WTC11 (cell line): ENCODE results near the gene DDX10. TPM values are rescaled to one million over a fixed set of nuclear protein-coding genes. Genes with fewer than 3 reads are reported as not detected.
A peak's percentile ranks its signal among the peaks of the same experiment; 100 is the strongest.
"Not testable (repeated sequence)": the region's sequence is repeated elsewhere in the genome, so short reads cannot be mapped to it uniquely, and the experiment has no call there.

Experiments
- ATAC-seq: fragments of 200-7000 bp; cut with Tn5 transposase; 2 replicates; pipeline ENCODE4 v1.10.0; 2021; ENCODE audit warnings: mild to moderate bottlenecking, moderate library complexity
- CTCF ChIA-PET: fragments of 300-600 bp; sonication (Branson Sonifier 250); formaldehyde crosslinking; loops from one replicate; lab custom pipeline; 2021; ENCODE audit warnings: antibody characterized with exemption; lab: Charles Lee
- POLR2A ChIA-PET: fragments of 350-600 bp; sonication (Branson Sonifier 250); formaldehyde crosslinking; loops from one replicate; lab custom pipeline; 2021; ENCODE audit warnings: antibody characterized with exemption; lab: Charles Lee
- DNase-seq: peaks from one replicate; pipeline ENCODE4 v3.0.0; 2021; ENCODE audit warnings: low spot score
- H3K27ac Mint-ChIP-seq: 2 replicates; pipeline ENCODE4 v1.8.0; 2021; ENCODE audit warnings: mixed read lengths
- H3K27me3 Mint-ChIP-seq: 2 replicates; pipeline ENCODE4 v1.8.0; 2021; ENCODE audit warnings: low read depth, mild to moderate bottlenecking, moderate library complexity, mixed read lengths
- H3K36me3 Mint-ChIP-seq: 2 replicates; pipeline ENCODE4 v1.8.0; 2021; ENCODE audit warnings: mixed read lengths
- H3K4me1 Mint-ChIP-seq: 2 replicates; pipeline ENCODE4 v1.8.0; 2022; ENCODE audit warnings: mixed read lengths
- H3K4me3 Mint-ChIP-seq: 2 replicates; pipeline ENCODE4 v1.8.0; 2021; ENCODE audit warnings: mild to moderate bottlenecking, moderate library complexity, mixed read lengths
- H3K9me3 Mint-ChIP-seq: 2 replicates; pipeline ENCODE4 v1.8.0; 2021; ENCODE audit warnings: mixed read lengths
- CREM ChIP-seq: sonication (generic); formaldehyde crosslinking; IDR thresholded peaks from 2 replicates; pipeline ENCODE4 v1.8.1; 2022; ENCODE audit warnings: mild to moderate bottlenecking, missing genetic modification reagents, moderate library complexity
- EMX1 ChIP-seq: fragments of 250-450 bp; sonication (Bioruptor Pico); IDR thresholded peaks from 2 replicates; pipeline ENCODE4 v1.8.0; 2021; ENCODE audit warnings: mild to moderate bottlenecking
- FOXK1 ChIP-seq: sonication (generic); formaldehyde crosslinking; IDR thresholded peaks from 2 replicates; pipeline ENCODE4 v1.8.0; 2022; ENCODE audit warnings: mild to moderate bottlenecking, moderate library complexity, missing genetic modification reagents
- FOXP1 ChIP-seq: sonication (generic); formaldehyde crosslinking; IDR thresholded peaks from 2 replicates; pipeline ENCODE4 v1.8.0; 2022; ENCODE audit warnings: missing genetic modification reagents, mild to moderate bottlenecking, moderate library complexity, borderline replicate concordance
- GABPB1 ChIP-seq: sonication (generic); formaldehyde crosslinking; IDR thresholded peaks from 2 replicates; pipeline ENCODE4 v1.8.1; 2023; ENCODE audit warnings: mild to moderate bottlenecking, missing genetic modification reagents
- GRHL2 ChIP-seq: fragments of 250-450 bp; sonication (Bioruptor Pico); IDR thresholded peaks from 2 replicates; pipeline ENCODE4 v1.8.0; 2022; ENCODE audit warnings: mild to moderate bottlenecking, moderate library complexity; ENCODE audit not compliant: insufficient replicate concordance, severe bottlenecking
- GTF2I ChIP-seq: fragments of 250-450 bp; sonication (Bioruptor Pico); conservative IDR thresholded peaks from 2 replicates; pipeline ENCODE4 v1.4.0; 2021; ENCODE audit warnings: mild to moderate bottlenecking
- MYBL2 ChIP-seq: sonication (generic); formaldehyde crosslinking; IDR thresholded peaks from 2 replicates; pipeline ENCODE4 v1.8.1; 2023; ENCODE audit warnings: mild to moderate bottlenecking, moderate library complexity, missing genetic modification reagents
- NFE2L1 ChIP-seq: sonication (generic); formaldehyde crosslinking; IDR thresholded peaks from 2 replicates; pipeline ENCODE4 v1.8.1; 2023; ENCODE audit warnings: missing genetic modification reagents
- NR2C2 ChIP-seq: sonication (generic); formaldehyde crosslinking; IDR thresholded peaks from 2 replicates; pipeline ENCODE4 v1.8.0; 2022; ENCODE audit warnings: mild to moderate bottlenecking, missing genetic modification reagents
- PRRX2 ChIP-seq: fragments of 250-450 bp; sonication (Bioruptor Pico); IDR thresholded peaks from 2 replicates; pipeline ENCODE4 v1.8.0; 2021; ENCODE audit warnings: mild to moderate bottlenecking
- TCF7 ChIP-seq: sonication (generic); formaldehyde crosslinking; IDR thresholded peaks from 2 replicates; pipeline ENCODE4 v1.8.0; 2022; ENCODE audit warnings: mild to moderate bottlenecking, low read depth, missing genetic modification reagents, moderate library complexity
- ZNF138 ChIP-seq: sonication (generic); formaldehyde crosslinking; conservative IDR thresholded peaks from 2 replicates; pipeline ENCODE4 v1.8.1; 2022; ENCODE audit warnings: mild to moderate bottlenecking, moderate library complexity, missing genetic modification reagents
- ZNF219 ChIP-seq: sonication (generic); formaldehyde crosslinking; IDR thresholded peaks from 2 replicates; pipeline ENCODE4 v1.8.0; 2023; ENCODE audit warnings: missing genetic modification reagents, mild to moderate bottlenecking, borderline replicate concordance
- ZNF317 ChIP-seq: sonication (generic); formaldehyde crosslinking; IDR thresholded peaks from 2 replicates; pipeline ENCODE4 v1.8.1; 2023; ENCODE audit warnings: low read depth, mild to moderate bottlenecking, moderate library complexity, missing genetic modification reagents, borderline replicate concordance
- ZNF423 ChIP-seq: fragments of 250-450 bp; sonication (Bioruptor Pico); IDR thresholded peaks from 2 replicates; pipeline ENCODE4 v2.1.2; 2022; ENCODE audit warnings: mild to moderate bottlenecking, moderate library complexity
- total RNA-seq: library from RNA; stranded (reverse); gene quantifications from 3 replicates; pipeline ENCODE4 v1.2.3, GENCODE V29; 2021
- TF ChIP-seq, protein P1 (sequence below): sonication (generic); formaldehyde crosslinking; IDR thresholded peaks from 2 replicates; pipeline ENCODE4 v1.8.1; 2022; ENCODE audit warnings: missing genetic modification reagents, borderline replicate concordance
- TF ChIP-seq, protein P2 (sequence below): sonication (generic); formaldehyde crosslinking; IDR thresholded peaks from 2 replicates; pipeline ENCODE4 v1.8.1; 2022; ENCODE audit warnings: low read depth, mild to moderate bottlenecking, moderate library complexity, missing genetic modification reagents, borderline replicate concordance
- TF ChIP-seq, protein P3 (sequence below): sonication (generic); formaldehyde crosslinking; IDR thresholded peaks from 2 replicates; pipeline ENCODE4 v1.8.1; 2023; ENCODE audit warnings: mild to moderate bottlenecking, missing genetic modification reagents, moderate library complexity
- TF ChIP-seq, protein P4 (sequence below): sonication (generic); formaldehyde crosslinking; IDR thresholded peaks from 2 replicates; pipeline ENCODE4 v1.8.1; 2022; ENCODE audit warnings: low read depth, missing genetic modification reagents, borderline replicate concordance
- TF ChIP-seq, protein P5 (sequence below): sonication (generic); formaldehyde crosslinking; IDR thresholded peaks from 2 replicates; pipeline ENCODE4 v1.8.1; 2023; ENCODE audit warnings: mild to moderate bottlenecking, moderate library complexity, missing genetic modification reagents

DDX10 gene
- total RNA-seq, 1 experiment from 2014 or later: 56.8 TPM

DNA sequence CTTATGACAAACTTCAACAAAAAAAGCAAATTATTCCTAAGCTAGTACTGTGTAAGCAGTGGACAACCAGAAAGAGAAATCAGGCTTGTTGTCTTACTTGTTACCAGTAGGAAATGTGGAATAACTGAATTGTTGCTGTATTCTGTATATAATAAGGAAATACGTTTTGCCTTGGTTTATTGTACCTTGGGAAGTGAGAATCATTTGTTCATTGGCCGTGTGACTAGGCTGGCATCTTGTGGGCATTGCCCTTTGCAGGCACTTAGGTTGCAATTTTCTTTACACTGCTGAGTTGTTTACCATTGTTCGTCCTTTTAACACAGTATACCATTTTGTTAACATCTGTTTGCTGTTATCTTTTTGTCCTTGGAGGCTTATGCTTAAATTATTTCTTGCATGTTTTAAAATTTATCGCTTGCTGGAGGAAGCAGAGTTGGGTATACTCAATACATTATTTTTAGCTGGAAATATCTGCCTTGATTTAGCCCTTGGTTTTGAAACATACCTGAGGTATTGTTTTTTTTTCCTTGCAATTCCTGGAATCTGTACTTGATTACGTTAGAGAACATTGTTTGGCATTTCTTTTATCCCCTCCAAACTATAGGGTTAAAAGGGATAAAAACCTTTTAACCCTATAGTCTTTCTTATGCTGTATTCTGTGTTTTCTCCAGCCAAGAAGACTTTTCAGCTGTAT lies 109.3 kb downstream of the DDX10 start:
- H3K4me3 Mint-ChIP-seq: no peak overlapping the region
- no peak overlapping the region for H3K27ac Mint-ChIP-seq
- TF ChIP-seq ZNF219 (CRISPR knock-in tag): no peak
- TF ChIP-seq GRHL2: no peak
- no peak for TF ChIP-seq FOXK1 (CRISPR knock-in tag)
- no peak for TF ChIP-seq NFE2L1 (CRISPR knock-in tag)
- no peak for TF ChIP-seq MYBL2 (CRISPR knock-in tag)
- no peak for TF ChIP-seq NR2C2 (CRISPR knock-in tag)
- TF ChIP-seq FOXP1: no peak
- no peak for TF ChIP-seq CREM
- TF ChIP-seq, protein P1, sequence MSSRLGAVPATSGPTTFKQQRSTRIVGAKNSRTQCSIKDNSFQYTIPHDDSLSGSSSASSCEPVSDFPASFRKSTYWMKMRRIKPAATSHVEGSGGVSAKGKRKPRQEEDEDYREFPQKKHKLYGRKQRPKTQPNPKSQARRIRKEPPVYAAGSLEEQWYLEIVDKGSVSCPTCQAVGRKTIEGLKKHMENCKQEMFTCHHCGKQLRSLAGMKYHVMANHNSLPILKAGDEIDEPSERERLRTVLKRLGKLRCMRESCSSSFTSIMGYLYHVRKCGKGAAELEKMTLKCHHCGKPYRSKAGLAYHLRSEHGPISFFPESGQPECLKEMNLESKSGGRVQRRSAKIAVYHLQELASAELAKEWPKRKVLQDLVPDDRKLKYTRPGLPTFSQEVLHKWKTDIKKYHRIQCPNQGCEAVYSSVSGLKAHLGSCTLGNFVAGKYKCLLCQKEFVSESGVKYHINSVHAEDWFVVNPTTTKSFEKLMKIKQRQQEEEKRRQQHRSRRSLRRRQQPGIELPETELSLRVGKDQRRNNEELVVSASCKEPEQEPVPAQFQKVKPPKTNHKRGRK (CRISPR knock-in tag): no peak
- TF ChIP-seq, protein P2, sequence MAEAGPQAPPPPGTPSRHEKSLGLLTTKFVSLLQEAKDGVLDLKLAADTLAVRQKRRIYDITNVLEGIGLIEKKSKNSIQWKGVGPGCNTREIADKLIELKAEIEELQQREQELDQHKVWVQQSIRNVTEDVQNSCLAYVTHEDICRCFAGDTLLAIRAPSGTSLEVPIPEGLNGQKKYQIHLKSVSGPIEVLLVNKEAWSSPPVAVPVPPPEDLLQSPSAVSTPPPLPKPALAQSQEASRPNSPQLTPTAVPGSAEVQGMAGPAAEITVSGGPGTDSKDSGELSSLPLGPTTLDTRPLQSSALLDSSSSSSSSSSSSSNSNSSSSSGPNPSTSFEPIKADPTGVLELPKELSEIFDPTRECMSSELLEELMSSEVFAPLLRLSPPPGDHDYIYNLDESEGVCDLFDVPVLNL (CRISPR knock-in tag): no peak
- TF ChIP-seq ZNF138: no peak
- no peak for TF ChIP-seq ZNF423 (CRISPR knock-in tag)
- TF ChIP-seq, protein P3, sequence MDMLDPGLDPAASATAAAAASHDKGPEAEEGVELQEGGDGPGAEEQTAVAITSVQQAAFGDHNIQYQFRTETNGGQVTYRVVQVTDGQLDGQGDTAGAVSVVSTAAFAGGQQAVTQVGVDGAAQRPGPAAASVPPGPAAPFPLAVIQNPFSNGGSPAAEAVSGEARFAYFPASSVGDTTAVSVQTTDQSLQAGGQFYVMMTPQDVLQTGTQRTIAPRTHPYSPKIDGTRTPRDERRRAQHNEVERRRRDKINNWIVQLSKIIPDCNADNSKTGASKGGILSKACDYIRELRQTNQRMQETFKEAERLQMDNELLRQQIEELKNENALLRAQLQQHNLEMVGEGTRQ (CRISPR knock-in tag): no peak
- TF ChIP-seq, protein P4, sequence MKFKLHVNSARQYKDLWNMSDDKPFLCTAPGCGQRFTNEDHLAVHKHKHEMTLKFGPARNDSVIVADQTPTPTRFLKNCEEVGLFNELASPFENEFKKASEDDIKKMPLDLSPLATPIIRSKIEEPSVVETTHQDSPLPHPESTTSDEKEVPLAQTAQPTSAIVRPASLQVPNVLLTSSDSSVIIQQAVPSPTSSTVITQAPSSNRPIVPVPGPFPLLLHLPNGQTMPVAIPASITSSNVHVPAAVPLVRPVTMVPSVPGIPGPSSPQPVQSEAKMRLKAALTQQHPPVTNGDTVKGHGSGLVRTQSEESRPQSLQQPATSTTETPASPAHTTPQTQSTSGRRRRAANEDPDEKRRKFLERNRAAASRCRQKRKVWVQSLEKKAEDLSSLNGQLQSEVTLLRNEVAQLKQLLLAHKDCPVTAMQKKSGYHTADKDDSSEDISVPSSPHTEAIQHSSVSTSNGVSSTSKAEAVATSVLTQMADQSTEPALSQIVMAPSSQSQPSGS (CRISPR knock-in tag): no peak
- no peak for TF ChIP-seq GTF2I (CRISPR knock-in tag)
- no peak for TF ChIP-seq ZNF317 (CRISPR knock-in tag)
- TF ChIP-seq TCF7 (CRISPR knock-in tag): no peak
- no peak for TF ChIP-seq PRRX2 (CRISPR knock-in tag)
- no peak for TF ChIP-seq EMX1
- ChIA-PET POLR2A (no interaction called here), CTCF (interaction anchor here (1.7 kb wide), 1 partner anchor 14 kb away, joined by 4 read pairs; no protein-coding TSS in a partner anchor)
- peaks cover 18% of the 10 kb centered on the region for H3K9me3 Mint-ChIP-seq
- no peaks in the 10 kb centered on the region for H3K27me3 Mint-ChIP-seq
- no peak for DNase-seq
- ATAC-seq: no peak
- peaks cover under 1% of the 10 kb centered on the region for H3K4me1 Mint-ChIP-seq
- peaks cover 12% of the 10 kb centered on the region for H3K36me3 Mint-ChIP-seq

DNA sequence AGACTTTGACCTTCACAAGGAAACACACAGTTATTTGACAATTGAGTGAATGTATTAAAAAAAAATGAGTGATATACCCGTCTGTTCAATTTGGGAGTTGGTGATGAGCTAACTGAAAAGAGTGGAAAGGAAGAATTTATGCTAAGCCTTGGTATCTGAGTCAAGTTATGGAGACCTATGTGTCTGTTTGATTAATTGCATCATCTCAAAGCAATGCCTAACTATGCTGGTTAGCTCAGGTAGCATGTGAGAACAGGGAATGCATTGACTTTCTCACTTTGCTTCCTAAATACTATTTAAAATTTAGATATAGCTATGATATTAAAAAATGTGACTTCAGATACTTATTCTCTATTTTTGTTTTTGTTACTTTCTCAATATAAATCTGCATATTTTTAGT lies 110.5 kb downstream of the DDX10 start:
- H3K27ac Mint-ChIP-seq: no peak overlapping the region
- peaks cover 12% of the 10 kb centered on the region for H3K36me3 Mint-ChIP-seq
- no peak for ATAC-seq
- H3K4me3 Mint-ChIP-seq: no peak overlapping the region
- TF ChIP-seq, protein P5, sequence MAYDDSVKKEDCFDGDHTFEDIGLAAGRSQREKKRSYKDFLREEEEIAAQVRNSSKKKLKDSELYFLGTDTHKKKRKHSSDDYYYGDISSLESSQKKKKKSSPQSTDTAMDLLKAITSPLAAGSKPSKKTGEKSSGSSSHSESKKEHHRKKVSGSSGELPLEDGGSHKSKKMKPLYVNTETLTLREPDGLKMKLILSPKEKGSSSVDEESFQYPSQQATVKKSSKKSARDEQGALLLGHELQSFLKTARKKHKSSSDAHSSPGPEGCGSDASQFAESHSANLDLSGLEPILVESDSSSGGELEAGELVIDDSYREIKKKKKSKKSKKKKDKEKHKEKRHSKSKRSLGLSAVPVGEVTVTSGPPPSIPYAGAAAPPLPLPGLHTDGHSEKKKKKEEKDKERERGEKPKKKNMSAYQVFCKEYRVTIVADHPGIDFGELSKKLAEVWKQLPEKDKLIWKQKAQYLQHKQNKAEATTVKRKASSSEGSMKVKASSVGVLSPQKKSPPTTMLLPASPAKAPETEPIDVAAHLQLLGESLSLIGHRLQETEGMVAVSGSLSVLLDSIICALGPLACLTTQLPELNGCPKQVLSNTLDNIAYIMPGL (CRISPR knock-in tag): no peak
- TF ChIP-seq GABPB1 (CRISPR knock-in tag): peak; percentile 60
- H3K27me3 Mint-ChIP-seq: no peaks in the 10 kb centered on the region
- DNase-seq: no peak
- ChIA-PET POLR2A (no interaction called here), CTCF (interaction anchor here (0.8 to 1.7 kb wide), 2 partner anchors 13 to 77 kb away, joined by 3 to 4 read pairs; no protein-coding TSS in a partner anchor)
- peaks cover 18% of the 10 kb centered on the region for H3K9me3 Mint-ChIP-seq
- H3K4me1 Mint-ChIP-seq: peaks cover 5% of the 10 kb centered on the region

DNA sequence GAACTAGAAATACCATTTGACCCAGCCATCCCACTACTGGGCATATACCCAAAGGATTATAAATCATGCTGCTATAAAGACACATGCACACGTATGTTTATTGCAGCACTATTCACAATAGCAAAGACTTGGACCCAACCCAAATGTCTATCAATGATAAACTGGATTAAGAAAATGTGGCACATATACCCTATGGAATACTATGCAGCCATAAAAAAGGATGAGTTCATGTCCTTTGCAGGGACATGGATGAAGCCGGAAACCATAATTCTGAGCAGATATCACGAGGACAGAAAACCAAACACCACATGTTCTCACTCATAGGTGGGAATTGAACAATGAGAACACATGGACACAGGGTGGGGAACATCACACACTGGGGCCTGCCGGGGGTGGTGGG lies 114.3 kb downstream of the DDX10 start:
- POLR2A ChIA-PET, H3K4me3 Mint-ChIP-seq, CTCF ChIA-PET, H3K27ac Mint-ChIP-seq, DNase-seq, ATAC-seq, H3K27me3 Mint-ChIP-seq: not testable (repeated sequence)
- peaks cover 18% of the 10 kb centered on the region for H3K9me3 Mint-ChIP-seq
- peaks cover 20% of the 10 kb centered on the region for H3K4me1 Mint-ChIP-seq
- peaks cover 12% of the 10 kb centered on the region for H3K36me3 Mint-ChIP-seq
